Osteoblast (primary cell): ENCODE data around the gene KICS2. TPM values are rescaled to one million over a fixed set of nuclear protein-coding genes. Genes with fewer than 3 reads are reported as not detected.

ENCODE experiments used
- DNase-seq: peaks from one replicate; pipeline ENCODE4 v3.0.0; 2011; ENCODE audit warnings: low spot score, mixed read lengths; ENCODE audit not compliant: insufficient read length; ENCODE audit errors: missing footprints
- H2AFZ ChIP-seq: 2 replicates; pipeline ENCODE4 v1.6.0; 2011; ENCODE audit warnings: mild to moderate bottlenecking, low read length
- H3K27ac ChIP-seq: 2 replicates; pipeline ENCODE4 v1.5.1; 2011; ENCODE audit warnings: mild to moderate bottlenecking, low read depth, low read length, moderate library complexity
- H3K27me3 ChIP-seq: 2 replicates; pipeline ENCODE4 v1.6.0; 2012; ENCODE audit warnings: mild to moderate bottlenecking, control low read depth, inconsistent platforms, low read length, moderate library complexity; ENCODE audit not compliant: insufficient read depth
- H3K36me3 ChIP-seq: 2 replicates; pipeline ENCODE4 v1.5.1; 2011; ENCODE audit warnings: mild to moderate bottlenecking, low read length, control low read depth, moderate library complexity; ENCODE audit not compliant: insufficient read depth
- H3K4me1 ChIP-seq: 2 replicates; pipeline ENCODE4 v1.5.1; 2011; ENCODE audit warnings: mild to moderate bottlenecking, low read length, control low read depth, moderate library complexity; ENCODE audit not compliant: insufficient read depth
- H3K4me2 ChIP-seq: 2 replicates; pipeline ENCODE4 v1.6.0; 2011; ENCODE audit warnings: mild to moderate bottlenecking, low read length; ENCODE audit not compliant: insufficient read depth
- H3K4me3 ChIP-seq: fragments of 200-600 bp; sonication (generic); 3 replicates; pipeline ENCODE4 v1.5.1; 2012; ENCODE audit warnings: mild to moderate bottlenecking, low read length, inconsistent platforms; ENCODE audit not compliant: insufficient read depth
- H3K79me2 ChIP-seq: 2 replicates; pipeline ENCODE4 v1.6.0; 2012; ENCODE audit warnings: mild to moderate bottlenecking, low read length, control low read depth, inconsistent platforms; ENCODE audit not compliant: insufficient read depth
- H3K9me3 ChIP-seq: 2 replicates; pipeline ENCODE4 v1.5.1; 2011; ENCODE audit warnings: low read depth, low read length, control low read depth
- H4K20me1 ChIP-seq: 2 replicates; pipeline ENCODE4 v1.6.0; 2012; ENCODE audit warnings: mild to moderate bottlenecking, low read length, control low read depth; ENCODE audit not compliant: insufficient read depth
- total RNA-seq: library from RNA; depleted of rRNA; stranded (reverse); fragments of >200 nt; gene quantifications from 2 replicates; pipeline ENCODE4 v1.2.3, GENCODE V29; 2012
- TF ChIP-seq, protein P1 (sequence below): IDR thresholded peaks from 2 replicates; pipeline ENCODE4 v1.5.1; 2011; ENCODE audit warnings: mild to moderate bottlenecking, low read depth, low read length, moderate library complexity; ENCODE audit errors: extremely low read depth

The KICS2 gene
- total RNA-seq, 1 donor: 5.4 TPM

DNA sequence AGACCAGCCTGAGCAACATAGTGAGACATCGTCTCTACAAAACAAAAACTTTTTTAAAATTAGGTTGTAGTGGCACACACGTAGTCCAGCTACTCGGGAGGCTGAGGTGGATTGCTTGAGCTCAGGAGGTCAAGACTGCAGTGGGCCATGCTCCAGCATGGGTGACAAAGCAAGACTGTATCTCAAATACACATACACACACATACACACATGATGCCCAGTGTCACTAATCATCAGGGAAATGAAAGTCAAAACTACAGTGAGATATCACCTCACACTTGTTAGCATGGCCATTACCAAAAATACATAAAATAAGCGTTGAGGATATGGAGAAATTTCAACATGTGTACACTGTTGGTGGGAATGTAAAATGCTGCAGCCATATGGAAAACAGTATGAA lies 33.2 kb upstream of the KICS2 start:
- H3K9me3 ChIP-seq: no peaks in the 10 kb centered on the region
- H3K36me3 ChIP-seq: no peaks in the 10 kb centered on the region
- no peaks in the 10 kb centered on the region for H3K79me2 ChIP-seq
- H3K27me3 ChIP-seq: no peaks in the 10 kb centered on the region
- TF ChIP-seq, protein P1, sequence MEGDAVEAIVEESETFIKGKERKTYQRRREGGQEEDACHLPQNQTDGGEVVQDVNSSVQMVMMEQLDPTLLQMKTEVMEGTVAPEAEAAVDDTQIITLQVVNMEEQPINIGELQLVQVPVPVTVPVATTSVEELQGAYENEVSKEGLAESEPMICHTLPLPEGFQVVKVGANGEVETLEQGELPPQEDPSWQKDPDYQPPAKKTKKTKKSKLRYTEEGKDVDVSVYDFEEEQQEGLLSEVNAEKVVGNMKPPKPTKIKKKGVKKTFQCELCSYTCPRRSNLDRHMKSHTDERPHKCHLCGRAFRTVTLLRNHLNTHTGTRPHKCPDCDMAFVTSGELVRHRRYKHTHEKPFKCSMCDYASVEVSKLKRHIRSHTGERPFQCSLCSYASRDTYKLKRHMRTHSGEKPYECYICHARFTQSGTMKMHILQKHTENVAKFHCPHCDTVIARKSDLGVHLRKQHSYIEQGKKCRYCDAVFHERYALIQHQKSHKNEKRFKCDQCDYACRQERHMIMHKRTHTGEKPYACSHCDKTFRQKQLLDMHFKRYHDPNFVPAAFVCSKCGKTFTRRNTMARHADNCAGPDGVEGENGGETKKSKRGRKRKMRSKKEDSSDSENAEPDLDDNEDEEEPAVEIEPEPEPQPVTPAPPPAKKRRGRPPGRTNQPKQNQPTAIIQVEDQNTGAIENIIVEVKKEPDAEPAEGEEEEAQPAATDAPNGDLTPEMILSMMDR: no peak
- no peak for DNase-seq
- H2AFZ ChIP-seq: no peak overlapping the region
- H3K27ac ChIP-seq: no peak overlapping the region
- H3K4me1 ChIP-seq: peaks cover 12% of the 10 kb centered on the region
- H3K4me2 ChIP-seq: no peak overlapping the region
- no peak overlapping the region for H3K4me3 ChIP-seq
- H4K20me1 ChIP-seq: no peaks in the 10 kb centered on the region

DNA sequence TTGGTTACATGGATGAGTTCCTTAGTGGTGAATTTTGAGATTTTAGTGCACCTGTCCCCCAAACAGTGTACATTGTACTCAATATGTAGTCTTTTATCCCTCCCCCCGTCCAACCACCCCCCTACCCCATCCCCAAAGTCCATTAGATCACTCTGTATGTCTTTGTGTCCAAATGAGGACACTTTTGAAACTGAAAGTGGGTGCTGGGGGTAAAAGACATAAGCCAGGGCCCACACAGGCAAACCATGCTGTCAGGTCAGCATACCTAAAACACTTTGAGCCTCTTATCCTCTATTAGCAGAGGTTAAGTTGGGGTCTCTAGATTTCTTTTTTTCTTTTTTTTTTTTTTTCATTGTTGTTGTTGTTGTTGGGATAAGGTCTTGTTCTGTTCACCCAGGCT lies 31.3 kb upstream of the KICS2 start:
- Histone ChIP-seq H3K79me2 (no peaks in the 10 kb centered on the region), H2AFZ (peak overlapping the region; percentile 67), H3K36me3 (no peaks in the 10 kb centered on the region), H3K4me1 (peaks cover 12% of the 10 kb centered on the region), H3K27me3 (no peaks in the 10 kb centered on the region), H4K20me1 (no peaks in the 10 kb centered on the region), H3K27ac (peak overlapping the region; percentile 74), H3K9me3 (no peaks in the 10 kb centered on the region), H3K4me2 (no peak overlapping the region), H3K4me3 (no peak overlapping the region)
- TF ChIP-seq, protein P1: no peak
- no peak for DNase-seq

DNA sequence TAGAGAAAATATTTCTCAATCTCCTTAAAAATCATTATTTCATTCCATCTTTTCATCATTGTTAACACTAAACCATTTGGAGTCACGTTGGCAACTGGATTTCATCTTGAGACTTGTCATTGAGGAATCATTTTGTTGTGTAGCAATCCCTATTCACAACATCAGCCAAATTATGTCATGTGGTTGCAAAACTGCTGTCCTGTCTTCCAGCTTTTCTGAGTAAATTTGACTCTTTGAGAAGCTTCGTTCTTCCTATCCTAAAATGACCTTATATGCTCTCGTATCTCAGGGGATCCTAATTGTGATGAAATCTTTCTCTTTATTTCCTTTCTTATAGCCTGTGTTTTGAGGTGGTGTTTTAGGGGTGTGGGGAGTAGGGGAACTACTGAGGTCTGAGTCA lies 30.6 kb upstream of the KICS2 start:
- TF ChIP-seq, protein P1: no peak
- H3K27ac ChIP-seq: peak overlapping the region; percentile 74
- peaks cover 12% of the 10 kb centered on the region for H3K4me1 ChIP-seq
- H3K36me3 ChIP-seq: no peaks in the 10 kb centered on the region
- H3K9me3 ChIP-seq: no peaks in the 10 kb centered on the region
- no peak for DNase-seq
- H4K20me1 ChIP-seq: no peaks in the 10 kb centered on the region
- peak overlapping the region; percentile 45 for H3K4me2 ChIP-seq
- H3K27me3 ChIP-seq: no peaks in the 10 kb centered on the region
- no peaks in the 10 kb centered on the region for H3K79me2 ChIP-seq
- peak overlapping the region; percentile 67 for H2AFZ ChIP-seq
- H3K4me3 ChIP-seq: no peak overlapping the region

DNA sequence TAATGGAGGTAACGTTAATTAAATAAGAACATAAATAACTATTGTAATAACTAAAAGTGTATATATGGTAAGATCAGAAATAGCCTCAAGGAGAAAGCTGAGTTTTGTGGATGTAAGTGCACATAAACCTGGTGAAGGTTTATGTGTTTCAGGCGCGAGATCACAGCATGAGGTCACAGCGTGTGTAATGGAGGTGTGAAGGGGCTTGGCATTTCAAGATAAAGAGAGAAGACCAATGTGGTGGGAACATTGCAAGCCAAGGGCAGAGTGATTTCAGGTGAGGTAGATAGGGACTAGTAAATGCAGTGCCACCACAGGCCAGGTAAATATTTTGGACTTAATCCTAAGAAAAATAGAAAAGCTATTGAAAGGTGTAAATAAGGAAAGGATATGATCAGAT lies 21.7 kb upstream of the KICS2 start:
- Histone ChIP-seq H4K20me1 (no peaks in the 10 kb centered on the region), H3K27ac (no peak overlapping the region), H3K4me2 (no peak overlapping the region), H3K4me1 (no peaks in the 10 kb centered on the region), H3K9me3 (no peaks in the 10 kb centered on the region), H3K4me3 (no peak overlapping the region), H3K79me2 (no peaks in the 10 kb centered on the region), H3K27me3 (no peaks in the 10 kb centered on the region), H2AFZ (no peak overlapping the region), H3K36me3 (no peaks in the 10 kb centered on the region)
- TF ChIP-seq, protein P1: no peak
- DNase-seq: no peak
